ENCODE measurements around the gene TMEM91.

TMEM91 gene

GRCh38 chr19:41411968-41412265 is 35.6 kb downstream of the TMEM91 start:
- Mint-ChIP-seq H3K4me3 (no peak overlapping the region), H3K27ac (no peak overlapping the region), H3K9me3 (no peaks in the 10 kb centered on the region), H3K36me3 (ENCODE audit: low read depth) (peaks cover 24% of the 10 kb centered on the region), H3K27me3 (ENCODE audit: low read depth, poor library complexity) (peaks cover 5% of the 10 kb centered on the region), H3K4me1 (peaks cover 8% of the 10 kb centered on the region)
- DNase-seq = no peak
- TF ChIP-seq, protein P1, sequence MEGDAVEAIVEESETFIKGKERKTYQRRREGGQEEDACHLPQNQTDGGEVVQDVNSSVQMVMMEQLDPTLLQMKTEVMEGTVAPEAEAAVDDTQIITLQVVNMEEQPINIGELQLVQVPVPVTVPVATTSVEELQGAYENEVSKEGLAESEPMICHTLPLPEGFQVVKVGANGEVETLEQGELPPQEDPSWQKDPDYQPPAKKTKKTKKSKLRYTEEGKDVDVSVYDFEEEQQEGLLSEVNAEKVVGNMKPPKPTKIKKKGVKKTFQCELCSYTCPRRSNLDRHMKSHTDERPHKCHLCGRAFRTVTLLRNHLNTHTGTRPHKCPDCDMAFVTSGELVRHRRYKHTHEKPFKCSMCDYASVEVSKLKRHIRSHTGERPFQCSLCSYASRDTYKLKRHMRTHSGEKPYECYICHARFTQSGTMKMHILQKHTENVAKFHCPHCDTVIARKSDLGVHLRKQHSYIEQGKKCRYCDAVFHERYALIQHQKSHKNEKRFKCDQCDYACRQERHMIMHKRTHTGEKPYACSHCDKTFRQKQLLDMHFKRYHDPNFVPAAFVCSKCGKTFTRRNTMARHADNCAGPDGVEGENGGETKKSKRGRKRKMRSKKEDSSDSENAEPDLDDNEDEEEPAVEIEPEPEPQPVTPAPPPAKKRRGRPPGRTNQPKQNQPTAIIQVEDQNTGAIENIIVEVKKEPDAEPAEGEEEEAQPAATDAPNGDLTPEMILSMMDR (IDR thresholded peaks at IDR 0.05) = no peak

- H3K9me3 Mint-ChIP-seq = no peaks in the 10 kb centered on the region
- TF ChIP-seq, protein P1 (IDR thresholded peaks at IDR 0.05) = no peak
- H3K27me3 Mint-ChIP-seq (ENCODE audit: low read depth, poor library complexity) = peaks cover 5% of the 10 kb centered on the region
- peaks cover 33% of the 10 kb centered on the region for H3K36me3 Mint-ChIP-seq (ENCODE audit: low read depth)
- DNase-seq = no peak
- no peaks in the 10 kb centered on the region for H3K4me1 Mint-ChIP-seq
- no peak overlapping the region for H3K4me3 Mint-ChIP-seq
- H3K27ac Mint-ChIP-seq = no peak overlapping the region
Observed at GRCh38 chr19:41412953-41413352, 36.6 kb downstream of the TMEM91 start.

GRCh38 chr19:41413947-41414346 is 37.6 kb downstream of the TMEM91 start:
- TF ChIP-seq, protein P1 (IDR thresholded peaks at IDR 0.05) = no peak
- H3K36me3 Mint-ChIP-seq (ENCODE audit: low read depth) = peaks cover 40% of the 10 kb centered on the region
- H3K4me3 Mint-ChIP-seq = no peak overlapping the region
- no peak for DNase-seq
- peaks cover 5% of the 10 kb centered on the region for H3K27me3 Mint-ChIP-seq (ENCODE audit: low read depth, poor library complexity)
- H3K9me3 Mint-ChIP-seq = no peaks in the 10 kb centered on the region
- H3K4me1 Mint-ChIP-seq = no peaks in the 10 kb centered on the region
- peak overlapping the region; percentile 77 for H3K27ac Mint-ChIP-seq

GRCh38 chr19:41414461-41414860 is 38.1 kb downstream of the TMEM91 start:
- no peak overlapping the region for H3K27ac Mint-ChIP-seq
- TF ChIP-seq, protein P1 (IDR thresholded peaks at IDR 0.05) = no peak
- DNase-seq = no peak
- no peaks in the 10 kb centered on the region for H3K9me3 Mint-ChIP-seq
- peaks cover 46% of the 10 kb centered on the region for H3K36me3 Mint-ChIP-seq (ENCODE audit: low read depth)
- H3K27me3 Mint-ChIP-seq (ENCODE audit: low read depth, poor library complexity) = peaks cover 3% of the 10 kb centered on the region
- no peaks in the 10 kb centered on the region for H3K4me1 Mint-ChIP-seq
- H3K4me3 Mint-ChIP-seq = no peak overlapping the region

DNA sequence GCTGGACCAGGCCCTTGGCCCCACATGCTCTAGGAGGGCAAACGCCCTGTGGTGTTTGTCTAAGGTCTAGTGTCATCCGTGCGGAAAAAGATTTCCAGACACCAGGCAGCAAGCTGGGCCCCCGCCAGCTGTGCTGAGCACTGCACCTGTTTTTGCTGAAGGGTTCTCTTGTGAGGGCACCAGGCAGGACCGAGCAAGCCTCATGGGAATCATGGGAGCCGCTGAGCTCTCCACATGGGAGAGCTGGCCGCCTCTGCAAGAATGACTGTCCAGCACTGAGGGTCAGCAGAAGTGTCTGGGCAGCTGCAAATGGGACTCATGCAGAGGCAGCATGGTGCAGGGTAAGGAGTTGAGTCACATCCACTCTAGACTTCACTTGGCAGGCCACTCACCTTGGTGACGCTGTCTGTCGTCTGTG is 38.8 kb downstream of the TMEM91 start:
- H3K4me3 Mint-ChIP-seq = no peak overlapping the region
- no peaks in the 10 kb centered on the region for H3K4me1 Mint-ChIP-seq
- H3K27ac Mint-ChIP-seq = no peak overlapping the region
- DNase-seq = no peak
- TF ChIP-seq, protein P1 (IDR thresholded peaks at IDR 0.05) = no peak
- peaks cover 51% of the 10 kb centered on the region for H3K36me3 Mint-ChIP-seq (ENCODE audit: low read depth)
- H3K9me3 Mint-ChIP-seq = no peaks in the 10 kb centered on the region
- peaks cover 3% of the 10 kb centered on the region for H3K27me3 Mint-ChIP-seq (ENCODE audit: low read depth, poor library complexity)

DNA sequence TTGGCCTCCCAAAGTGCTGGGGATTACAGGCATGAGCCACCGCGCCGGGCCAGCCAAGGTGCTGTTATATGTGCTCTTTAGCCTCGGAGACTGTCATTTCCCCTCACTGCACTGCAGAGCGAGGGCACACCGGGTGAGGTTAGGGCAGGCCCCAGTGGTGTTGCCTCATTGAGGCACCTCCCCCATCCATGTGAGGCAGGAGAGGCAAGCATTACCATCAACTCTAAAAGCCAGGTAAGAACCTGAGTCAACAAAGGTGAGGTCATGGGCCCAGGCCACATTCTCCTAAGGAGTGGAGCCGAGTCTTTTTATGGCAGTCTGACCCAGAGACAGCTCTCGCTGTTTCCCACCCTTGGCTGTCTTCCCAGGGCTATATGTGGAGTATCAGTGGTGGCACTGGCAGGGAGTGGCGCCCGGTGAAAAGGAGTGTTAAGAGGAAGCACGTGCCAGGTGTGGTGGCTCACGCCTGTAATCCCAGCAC is 39.9 kb downstream of the TMEM91 start:
- H3K4me1 Mint-ChIP-seq = no peaks in the 10 kb centered on the region
- peaks cover 3% of the 10 kb centered on the region for H3K27me3 Mint-ChIP-seq (ENCODE audit: low read depth, poor library complexity)
- TF ChIP-seq, protein P1 (IDR thresholded peaks at IDR 0.05) = no peak
- no peak overlapping the region for H3K27ac Mint-ChIP-seq
- no peak for DNase-seq
- peaks cover 57% of the 10 kb centered on the region for H3K36me3 Mint-ChIP-seq (ENCODE audit: low read depth)
- H3K4me3 Mint-ChIP-seq = no peak overlapping the region
- no peaks in the 10 kb centered on the region for H3K9me3 Mint-ChIP-seq
